COR-L47 (cell line): ENCODE results near the gene PRAMEF33.
"Not testable (repeated sequence)": the region's sequence is repeated elsewhere in the genome, so short reads cannot be mapped to it uniquely, and the experiment has no call there.

Experiments used
- DNase-seq: peaks from one replicate; lab custom pipeline; 2025; lab: John Stamatoyannopoulos, UW

Gene PRAMEF33

GRCh38 chr1:13303239-13303638 is at the start of gene PRAMEF33:
PRAMEF33 (plus strand) TSS chr1:13303539; CDS start chr1:13305955, 2,416 bp downstream.
- not testable (repeated sequence) for DNase-seq

GRCh38 chr1:13253898-13254297 is 49.4 kb upstream of the PRAMEF33 start, which contains the start of gene PRAMEF5:
PRAMEF5 (plus strand) TSS chr1:13254198; CDS start chr1:13259269, 5,071 bp downstream.
- DNase-seq, result not testable (repeated sequence)

GRCh38 chr1:13265124-13265523 is 38.2 kb upstream of the PRAMEF33 start:
- DNase-seq, result not testable (repeated sequence)

GRCh38 chr1:13277016-13277415 is 26.3 kb upstream of the PRAMEF33 start:
- DNase-seq, result not testable (repeated sequence)

- not testable (repeated sequence) for DNase-seq
These were observed 23.7 kb upstream of the PRAMEF33 start for GRCh38 chr1:13279617-13280016.

- DNase-seq, result not testable (repeated sequence)
These were observed 18.3 kb upstream of the PRAMEF33 start, which contains the start of gene PRAMEF8 for GRCh38 chr1:13285037-13285436. PRAMEF8 (minus strand) TSS chr1:13285137; CDS start chr1:13284091, 1,046 bp downstream.

- not testable (repeated sequence) for DNase-seq
These were observed 14.3 kb upstream of the PRAMEF33 start for GRCh38 chr1:13289030-13289429.

GRCh38 chr1:13297216-13297931 is 6.0 kb upstream of the PRAMEF33 start:
- DNase-seq, result not testable (repeated sequence)

- not testable (repeated sequence) for DNase-seq
These were observed 4.6 kb upstream of the PRAMEF33 start for GRCh38 chr1:13298699-13299098.

GRCh38 chr1:13302197-13302596 is 1.1 kb upstream of the PRAMEF33 start:
- DNase-seq, result not testable (repeated sequence)

- DNase-seq, result not testable (repeated sequence)
These were observed 11.9 kb downstream of the PRAMEF33 start, which contains the start of gene PRAMEF15 for GRCh38 chr1:13315281-13315680. PRAMEF15 (plus strand) TSS chr1:13315581; CDS start chr1:13318408, 2,827 bp downstream.

- DNase-seq, result not testable (repeated sequence)
These were observed 39.2 kb downstream of the PRAMEF33 start for GRCh38 chr1:13342496-13342895.

- DNase-seq, result not testable (repeated sequence)
These were observed 43.7 kb downstream of the PRAMEF33 start, which contains the start of gene PRAMEF14 for GRCh38 chr1:13347034-13347433. PRAMEF14 (minus strand) TSS chr1:13347134; CDS start chr1:13345314, 1,820 bp downstream.

GRCh38 chr1:13353476-13353875 is 50.1 kb downstream of the PRAMEF33 start:
- not testable (repeated sequence) for DNase-seq

- DNase-seq, result not testable (repeated sequence)
These were observed 51.1 kb downstream of the PRAMEF33 start for GRCh38 chr1:13354475-13354874.

GRCh38 chr1:13356774-13357173 is 53.4 kb downstream of the PRAMEF33 start:
- DNase-seq, result peak; percentile 49
